Measurements from ENCODE around the gene TMEM178B. TPM values are rescaled to one million over a fixed set of nuclear protein-coding genes. Genes with fewer than 3 reads are reported as not detected.

TMEM178B gene
- total and polyA plus RNA-seq, 2 of the 13 experiments (the other 11 are each of a cell fraction or from before 2014, with no cell fraction given) = 0.01 to 0.02 TPM

DNA sequence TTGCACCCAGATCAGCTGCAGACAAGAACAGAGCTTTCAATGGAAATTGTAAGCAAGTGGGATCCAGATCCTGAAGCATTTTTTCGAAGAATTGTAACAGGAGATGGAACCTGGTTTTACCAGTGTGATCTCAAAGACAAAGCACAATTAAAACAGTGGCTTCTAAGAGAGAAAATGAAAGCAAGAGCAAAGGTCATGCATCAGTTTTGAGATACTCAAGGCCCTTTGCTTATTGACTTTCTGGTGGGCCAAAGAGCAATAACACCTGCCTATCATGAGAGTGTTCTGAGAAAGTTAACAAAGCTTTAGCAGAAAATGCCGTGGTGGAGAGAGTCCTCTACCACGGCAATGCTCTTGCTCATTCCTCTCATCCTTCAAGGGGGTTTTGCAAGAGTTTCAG lies 194.8 kb downstream of the TMEM178B start (continued):
- TF ChIP-seq, protein P1, sequence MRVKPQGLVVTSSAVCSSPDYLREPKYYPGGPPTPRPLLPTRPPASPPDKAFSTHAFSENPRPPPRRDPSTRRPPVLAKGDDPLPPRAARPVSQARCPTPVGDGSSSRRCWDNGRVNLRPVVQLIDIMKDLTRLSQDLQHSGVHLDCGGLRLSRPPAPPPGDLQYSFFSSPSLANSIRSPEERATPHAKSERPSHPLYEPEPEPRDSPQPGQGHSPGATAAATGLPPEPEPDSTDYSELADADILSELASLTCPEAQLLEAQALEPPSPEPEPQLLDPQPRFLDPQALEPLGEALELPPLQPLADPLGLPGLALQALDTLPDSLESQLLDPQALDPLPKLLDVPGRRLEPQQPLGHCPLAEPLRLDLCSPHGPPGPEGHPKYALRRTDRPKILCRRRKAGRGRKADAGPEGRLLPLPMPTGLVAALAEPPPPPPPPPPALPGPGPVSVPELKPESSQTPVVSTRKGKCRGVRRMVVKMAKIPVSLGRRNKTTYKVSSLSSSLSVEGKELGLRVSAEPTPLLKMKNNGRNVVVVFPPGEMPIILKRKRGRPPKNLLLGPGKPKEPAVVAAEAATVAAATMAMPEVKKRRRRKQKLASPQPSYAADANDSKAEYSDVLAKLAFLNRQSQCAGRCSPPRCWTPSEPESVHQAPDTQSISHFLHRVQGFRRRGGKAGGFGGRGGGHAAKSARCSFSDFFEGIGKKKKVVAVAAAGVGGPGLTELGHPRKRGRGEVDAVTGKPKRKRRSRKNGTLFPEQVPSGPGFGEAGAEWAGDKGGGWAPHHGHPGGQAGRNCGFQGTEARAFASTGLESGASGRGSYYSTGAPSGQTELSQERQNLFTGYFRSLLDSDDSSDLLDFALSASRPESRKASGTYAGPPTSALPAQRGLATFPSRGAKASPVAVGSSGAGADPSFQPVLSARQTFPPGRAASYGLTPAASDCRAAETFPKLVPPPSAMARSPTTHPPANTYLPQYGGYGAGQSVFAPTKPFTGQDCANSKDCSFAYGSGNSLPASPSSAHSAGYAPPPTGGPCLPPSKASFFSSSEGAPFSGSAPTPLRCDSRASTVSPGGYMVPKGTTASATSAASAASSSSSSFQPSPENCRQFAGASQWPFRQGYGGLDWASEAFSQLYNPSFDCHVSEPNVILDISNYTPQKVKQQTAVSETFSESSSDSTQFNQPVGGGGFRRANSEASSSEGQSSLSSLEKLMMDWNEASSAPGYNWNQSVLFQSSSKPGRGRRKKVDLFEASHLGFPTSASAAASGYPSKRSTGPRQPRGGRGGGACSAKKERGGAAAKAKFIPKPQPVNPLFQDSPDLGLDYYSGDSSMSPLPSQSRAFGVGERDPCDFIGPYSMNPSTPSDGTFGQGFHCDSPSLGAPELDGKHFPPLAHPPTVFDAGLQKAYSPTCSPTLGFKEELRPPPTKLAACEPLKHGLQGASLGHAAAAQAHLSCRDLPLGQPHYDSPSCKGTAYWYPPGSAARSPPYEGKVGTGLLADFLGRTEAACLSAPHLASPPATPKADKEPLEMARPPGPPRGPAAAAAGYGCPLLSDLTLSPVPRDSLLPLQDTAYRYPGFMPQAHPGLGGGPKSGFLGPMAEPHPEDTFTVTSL (CRISPR knock-in tag; IDR thresholded peaks at IDR 0.05; ENCODE audit: borderline replicate concordance) = peak; percentile 65; the same call in 1 of the 2 replicates
- TF ChIP-seq, protein P2, sequence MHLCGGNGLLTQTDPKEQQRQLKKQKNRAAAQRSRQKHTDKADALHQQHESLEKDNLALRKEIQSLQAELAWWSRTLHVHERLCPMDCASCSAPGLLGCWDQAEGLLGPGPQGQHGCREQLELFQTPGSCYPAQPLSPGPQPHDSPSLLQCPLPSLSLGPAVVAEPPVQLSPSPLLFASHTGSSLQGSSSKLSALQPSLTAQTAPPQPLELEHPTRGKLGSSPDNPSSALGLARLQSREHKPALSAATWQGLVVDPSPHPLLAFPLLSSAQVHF (CRISPR knock-in tag; IDR thresholded peaks at IDR 0.05) = no peak
- TF ChIP-seq DPF2 (CRISPR knock-in tag; IDR thresholded peaks at IDR 0.05; ENCODE audit: borderline replicate concordance, low read depth) = no peak
- TF ChIP-seq ZNF460 (CRISPR knock-in tag; IDR thresholded peaks at IDR 0.05; ENCODE audit: borderline replicate concordance) = no peak
- TF ChIP-seq, protein P3, sequence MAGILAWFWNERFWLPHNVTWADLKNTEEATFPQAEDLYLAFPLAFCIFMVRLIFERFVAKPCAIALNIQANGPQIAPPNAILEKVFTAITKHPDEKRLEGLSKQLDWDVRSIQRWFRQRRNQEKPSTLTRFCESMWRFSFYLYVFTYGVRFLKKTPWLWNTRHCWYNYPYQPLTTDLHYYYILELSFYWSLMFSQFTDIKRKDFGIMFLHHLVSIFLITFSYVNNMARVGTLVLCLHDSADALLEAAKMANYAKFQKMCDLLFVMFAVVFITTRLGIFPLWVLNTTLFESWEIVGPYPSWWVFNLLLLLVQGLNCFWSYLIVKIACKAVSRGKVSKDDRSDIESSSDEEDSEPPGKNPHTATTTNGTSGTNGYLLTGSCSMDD (CRISPR knock-in tag; IDR thresholded peaks at IDR 0.05) = no peak
- TF ChIP-seq RXRB (CRISPR knock-in tag; IDR thresholded peaks at IDR 0.05; ENCODE audit: borderline replicate concordance) = peak; percentile 57; the same call in 1 of the 2 replicates
- peak; percentile 65 for TF ChIP-seq GATAD2A (CRISPR knock-in tag; IDR thresholded peaks at IDR 0.05)
- TF ChIP-seq SOX5 (CRISPR knock-in tag; IDR thresholded peaks at IDR 0.05; ENCODE audit: borderline replicate concordance) = peak; percentile 78; the same call in 1 of the 2 replicates
- TF ChIP-seq, protein P4, sequence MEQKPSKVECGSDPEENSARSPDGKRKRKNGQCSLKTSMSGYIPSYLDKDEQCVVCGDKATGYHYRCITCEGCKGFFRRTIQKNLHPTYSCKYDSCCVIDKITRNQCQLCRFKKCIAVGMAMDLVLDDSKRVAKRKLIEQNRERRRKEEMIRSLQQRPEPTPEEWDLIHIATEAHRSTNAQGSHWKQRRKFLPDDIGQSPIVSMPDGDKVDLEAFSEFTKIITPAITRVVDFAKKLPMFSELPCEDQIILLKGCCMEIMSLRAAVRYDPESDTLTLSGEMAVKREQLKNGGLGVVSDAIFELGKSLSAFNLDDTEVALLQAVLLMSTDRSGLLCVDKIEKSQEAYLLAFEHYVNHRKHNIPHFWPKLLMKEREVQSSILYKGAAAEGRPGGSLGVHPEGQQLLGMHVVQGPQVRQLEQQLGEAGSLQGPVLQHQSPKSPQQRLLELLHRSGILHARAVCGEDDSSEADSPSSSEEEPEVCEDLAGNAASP (CRISPR knock-in tag; IDR thresholded peaks at IDR 0.05; ENCODE audit: borderline replicate concordance) = no peak
- TF ChIP-seq, protein P5, sequence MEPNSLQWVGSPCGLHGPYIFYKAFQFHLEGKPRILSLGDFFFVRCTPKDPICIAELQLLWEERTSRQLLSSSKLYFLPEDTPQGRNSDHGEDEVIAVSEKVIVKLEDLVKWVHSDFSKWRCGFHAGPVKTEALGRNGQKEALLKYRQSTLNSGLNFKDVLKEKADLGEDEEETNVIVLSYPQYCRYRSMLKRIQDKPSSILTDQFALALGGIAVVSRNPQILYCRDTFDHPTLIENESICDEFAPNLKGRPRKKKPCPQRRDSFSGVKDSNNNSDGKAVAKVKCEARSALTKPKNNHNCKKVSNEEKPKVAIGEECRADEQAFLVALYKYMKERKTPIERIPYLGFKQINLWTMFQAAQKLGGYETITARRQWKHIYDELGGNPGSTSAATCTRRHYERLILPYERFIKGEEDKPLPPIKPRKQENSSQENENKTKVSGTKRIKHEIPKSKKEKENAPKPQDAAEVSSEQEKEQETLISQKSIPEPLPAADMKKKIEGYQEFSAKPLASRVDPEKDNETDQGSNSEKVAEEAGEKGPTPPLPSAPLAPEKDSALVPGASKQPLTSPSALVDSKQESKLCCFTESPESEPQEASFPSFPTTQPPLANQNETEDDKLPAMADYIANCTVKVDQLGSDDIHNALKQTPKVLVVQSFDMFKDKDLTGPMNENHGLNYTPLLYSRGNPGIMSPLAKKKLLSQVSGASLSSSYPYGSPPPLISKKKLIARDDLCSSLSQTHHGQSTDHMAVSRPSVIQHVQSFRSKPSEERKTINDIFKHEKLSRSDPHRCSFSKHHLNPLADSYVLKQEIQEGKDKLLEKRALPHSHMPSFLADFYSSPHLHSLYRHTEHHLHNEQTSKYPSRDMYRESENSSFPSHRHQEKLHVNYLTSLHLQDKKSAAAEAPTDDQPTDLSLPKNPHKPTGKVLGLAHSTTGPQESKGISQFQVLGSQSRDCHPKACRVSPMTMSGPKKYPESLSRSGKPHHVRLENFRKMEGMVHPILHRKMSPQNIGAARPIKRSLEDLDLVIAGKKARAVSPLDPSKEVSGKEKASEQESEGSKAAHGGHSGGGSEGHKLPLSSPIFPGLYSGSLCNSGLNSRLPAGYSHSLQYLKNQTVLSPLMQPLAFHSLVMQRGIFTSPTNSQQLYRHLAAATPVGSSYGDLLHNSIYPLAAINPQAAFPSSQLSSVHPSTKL (CRISPR knock-in tag; IDR thresholded peaks at IDR 0.05) = peak; percentile 76
- 0 out of 2 replicates have a peak, but pooled peaks have one; percentile 25 for TF ChIP-seq KAT8 (CRISPR knock-in tag; IDR thresholded peaks at IDR 0.05)
- TF ChIP-seq NCOA1 (CRISPR knock-in tag; IDR thresholded peaks at IDR 0.05) = no peak
- TF ChIP-seq, protein P6, sequence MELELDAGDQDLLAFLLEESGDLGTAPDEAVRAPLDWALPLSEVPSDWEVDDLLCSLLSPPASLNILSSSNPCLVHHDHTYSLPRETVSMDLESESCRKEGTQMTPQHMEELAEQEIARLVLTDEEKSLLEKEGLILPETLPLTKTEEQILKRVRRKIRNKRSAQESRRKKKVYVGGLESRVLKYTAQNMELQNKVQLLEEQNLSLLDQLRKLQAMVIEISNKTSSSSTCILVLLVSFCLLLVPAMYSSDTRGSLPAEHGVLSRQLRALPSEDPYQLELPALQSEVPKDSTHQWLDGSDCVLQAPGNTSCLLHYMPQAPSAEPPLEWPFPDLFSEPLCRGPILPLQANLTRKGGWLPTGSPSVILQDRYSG (CRISPR knock-in tag; IDR thresholded peaks at IDR 0.05) = no peak
- TF ChIP-seq ZMYM4 (CRISPR knock-in tag; IDR thresholded peaks at IDR 0.05) = 0 out of 2 replicates have a peak, but pooled peaks have one; percentile 19
- TF ChIP-seq HDAC2 (CRISPR knock-in tag; IDR thresholded peaks at IDR 0.05) = 0 out of 2 replicates have a peak, but pooled peaks have one; percentile 17
- peak; percentile 54; the same call in 1 of the 2 replicates for TF ChIP-seq HMG20A (CRISPR knock-in tag; IDR thresholded peaks at IDR 0.05; ENCODE audit: borderline replicate concordance)
- TF ChIP-seq POLR2AphosphoS5 (IDR thresholded peaks at IDR 0.05; ENCODE audit: low read depth, low read length) = no peak

All from HepG2 (cell line).